SK-N-SH (cell line): ENCODE data around the gene PALLD. TPM values are rescaled to one million over a fixed set of nuclear protein-coding genes. Genes with fewer than 3 reads are reported as not detected.

Experiments used
- CTCF ChIA-PET: fragments of 300-600, 350-600 bp; formaldehyde crosslinking; extraction: SDS; loops from one replicate; lab custom pipeline; 2021; lab: Yijun Ruan, JAX
- POLR2A ChIA-PET: fragments of 350-600 bp; sonication (Branson Sonifier 250); formaldehyde crosslinking; extraction: SDS; loops from one replicate; lab custom pipeline; 2020; ENCODE audit warnings: antibody characterized with exemption, inconsistent platforms; lab: Yijun Ruan, JAX
- DNase-seq: peaks from one replicate; pipeline ENCODE4 v3.0.0; 2012
- H2AFZ ChIP-seq: fragments of 200-600 bp; sonication (generic); 2 replicates; pipeline ENCODE4 v1.8.1; 2016; ENCODE audit warnings: antibody characterized with exemption, mild to moderate bottlenecking, low read depth
- H3F3A ChIP-seq: fragments of 200-600 bp; sonication (generic); replicated peaks from 2 replicates; pipeline ENCODE3; 2016; ENCODE audit warnings: antibody characterized with exemption, mild to moderate bottlenecking; ENCODE audit not compliant: insufficient read depth
- H3K27ac ChIP-seq, 2 experiments: fragments of 200-500 bp in 1 of 2; fragments of 200-600 bp in 1 of 2; sonication (Bioruptor generic) in 1 of 2; sonication (generic), shearing (Covaris generic) in 1 of 2; 2 replicates each; pipeline versions ENCODE4 v1.5.1 to v1.6.1; 2014 to 2016; ENCODE audit warnings: low read depth in 2 of 2, inconsistent platforms in 1 of 2, low read length in 1 of 2, mild to moderate bottlenecking in 1 of 2, mixed read lengths in 1 of 2
- H3K27me3 ChIP-seq: fragments of 200-600 bp; sonication (generic), shearing (Covaris generic); 2 replicates; pipeline ENCODE4 v1.6.1; 2016; ENCODE audit warnings: mixed run types; ENCODE audit not compliant: insufficient read depth
- H3K36me3 ChIP-seq, 2 experiments: fragments of 200-500 bp in 1 of 2; fragments of 200-600 bp in 1 of 2; sonication (Bioruptor generic) in 1 of 2; sonication (generic) in 1 of 2; replicated peaks in 1 of 2; 2 replicates each; pipeline versions ENCODE3 to v1.5.1; 2014 to 2016; ENCODE audit warnings: low read length in 1 of 2, mild to moderate bottlenecking in 1 of 2; ENCODE audit not compliant: insufficient read depth in 2 of 2, control insufficient read depth in 1 of 2
- H3K4me1 ChIP-seq, 2 experiments: fragments of 200-500 bp in 1 of 2; fragments of 200-600 bp in 1 of 2; sonication (Bioruptor generic) in 1 of 2; sonication (generic), shearing (Covaris generic) in 1 of 2; 2 replicates each; pipeline versions ENCODE4 v1.5.1 to v1.6.1; 2014 to 2016; ENCODE audit warnings: low read depth in 1 of 2, low read length in 1 of 2, mixed run types in 1 of 2; ENCODE audit not compliant: insufficient read depth in 2 of 2, control insufficient read depth in 1 of 2
- H3K4me2 ChIP-seq: fragments of 200-600 bp; sonication (generic), shearing (Covaris generic); 2 replicates; pipeline ENCODE4 v1.6.1; 2017; ENCODE audit warnings: mixed run types
- H3K4me3 ChIP-seq, 2 experiments: fragments of 200-500 bp in 1 of 2; fragments of 200-600 bp in 1 of 2; sonication (Bioruptor generic) in 1 of 2; sonication (generic), shearing (Covaris generic) in 1 of 2; 2 replicates each; pipeline versions ENCODE4 v1.5.1 to v1.8.1; 2014 to 2016; ENCODE audit warnings: low read depth in 2 of 2, inconsistent platforms in 1 of 2, low read length in 1 of 2, mild to moderate bottlenecking in 1 of 2, mixed read lengths in 1 of 2, moderate library complexity in 1 of 2
- H3K79me2 ChIP-seq: fragments of 200-600 bp; sonication (generic); 2 replicates; pipeline ENCODE4 v1.8.1; 2017; ENCODE audit warnings: mild to moderate bottlenecking; ENCODE audit not compliant: insufficient read depth
- H3K9ac ChIP-seq: fragments of 200-600 bp; sonication (generic); 2 replicates; pipeline ENCODE4 v1.6.1; 2017; ENCODE audit warnings: mixed run types
- H3K9me2 ChIP-seq: fragments of 200-600 bp; sonication (generic); 2 replicates; pipeline ENCODE4 v1.6.1; 2017; ENCODE audit warnings: mixed run types
- H3K9me3 ChIP-seq: fragments of 200-600 bp; sonication (generic); 2 replicates; pipeline ENCODE4 v1.6.1; 2017; ENCODE audit warnings: mixed run types, mild to moderate bottlenecking, moderate library complexity
- H4K20me1 ChIP-seq: fragments of 200-600 bp; sonication (generic); 2 replicates; pipeline ENCODE4 v1.6.1; 2017; ENCODE audit warnings: mild to moderate bottlenecking, mixed run types; ENCODE audit not compliant: insufficient read depth
- ELF1 ChIP-seq: IDR thresholded peaks from 2 replicates; pipeline ENCODE4 v1.4.0; 2012
- EZH2phosphoT487 ChIP-seq: fragments of 200-600 bp; sonication (generic); IDR thresholded peaks from 2 replicates; pipeline ENCODE4 v1.6.1; 2017; ENCODE audit warnings: low read depth, mixed run types, mild to moderate bottlenecking, antibody characterized with exemption, moderate library complexity, borderline replicate concordance
- FOSL2 ChIP-seq: IDR thresholded peaks from 2 replicates; pipeline ENCODE4 v1.4.0; 2012; ENCODE audit warnings: low read depth, mild to moderate bottlenecking, moderate library complexity, borderline replicate concordance
- FOXM1 ChIP-seq: IDR thresholded peaks from 2 replicates; pipeline ENCODE4 v1.4.0; 2012; ENCODE audit warnings: low read depth, mild to moderate bottlenecking
- JUND ChIP-seq: IDR thresholded peaks from 2 replicates; pipeline ENCODE4 v1.4.0; 2012
- RAD21 ChIP-seq: IDR thresholded peaks from 2 replicates; pipeline ENCODE4 v1.6.1; 2012; ENCODE audit warnings: mild to moderate bottlenecking, low read length
- RFX5 ChIP-seq: IDR thresholded peaks from 2 replicates; pipeline ENCODE4 v1.6.1; 2012; ENCODE audit warnings: mild to moderate bottlenecking, improper control_type of control experiment, low read length
- TAF1 ChIP-seq: IDR thresholded peaks from 2 replicates; pipeline ENCODE4 v1.6.1; 2012; ENCODE audit warnings: low read depth, mild to moderate bottlenecking, low read length, moderate library complexity, borderline replicate concordance
- WGBS: methylation state at CpG from one replicate; pipeline ENCODE4 v1.1.6; 2017; ENCODE audit warnings: low lambda C conversion rate; 5-methylcytosine and 5-hydroxymethylcytosine counted together
- polyA plus RNA-seq, 3 experiments: library from polyadenylated mRNA; depleted of rRNA; stranded (reverse); fragments of >200 nt; gene quantifications; 2 replicates each; pipeline ENCODE4 v1.2.3, GENCODE V29; 2012
- TF ChIP-seq, protein P1 (sequence below): IDR thresholded peaks from 2 replicates; pipeline ENCODE4 v1.6.1; 2012; ENCODE audit warnings: mild to moderate bottlenecking, low read depth, low read length, moderate library complexity
- TF ChIP-seq, protein P2 (sequence below): IDR thresholded peaks from 2 replicates; pipeline ENCODE4 v1.4.0; 2012; ENCODE audit warnings: low read depth, borderline replicate concordance

The PALLD gene
- polyA plus RNA-seq, 1 of the 3 experiments (the other 2 are of a cell fraction) = 33.0 TPM

- Histone ChIP-seq H3K4me1 (peaks cover 5 to 6% of the 10 kb centered on the region in 2 experiments; a peak in 3 of 4 replicates), H3K27ac (no peak overlapping the region; a peak in 1 of 4 replicates), H3K4me3 (no peak overlapping the region), H3K79me2 (peaks cover 38% of the 10 kb centered on the region), H3K36me3 (peaks cover 59 to 78% of the 10 kb centered on the region in 2 experiments), H4K20me1 (no peaks in the 10 kb centered on the region), H3K9me2 (no peaks in the 10 kb centered on the region), H2AFZ (no peak overlapping the region), H3K9ac (no peak overlapping the region), H3F3A (peaks cover 22% of the 10 kb centered on the region), H3K27me3 (no peaks in the 10 kb centered on the region), H3K4me2 (no peak overlapping the region), H3K9me3 (no peaks in the 10 kb centered on the region)
- TF ChIP-seq RFX5 (no peak), FOSL2 (no peak), EZH2phosphoT487 (no peak), FOXM1 (no peak), ELF1 (no peak)
- TF ChIP-seq, protein P1, sequence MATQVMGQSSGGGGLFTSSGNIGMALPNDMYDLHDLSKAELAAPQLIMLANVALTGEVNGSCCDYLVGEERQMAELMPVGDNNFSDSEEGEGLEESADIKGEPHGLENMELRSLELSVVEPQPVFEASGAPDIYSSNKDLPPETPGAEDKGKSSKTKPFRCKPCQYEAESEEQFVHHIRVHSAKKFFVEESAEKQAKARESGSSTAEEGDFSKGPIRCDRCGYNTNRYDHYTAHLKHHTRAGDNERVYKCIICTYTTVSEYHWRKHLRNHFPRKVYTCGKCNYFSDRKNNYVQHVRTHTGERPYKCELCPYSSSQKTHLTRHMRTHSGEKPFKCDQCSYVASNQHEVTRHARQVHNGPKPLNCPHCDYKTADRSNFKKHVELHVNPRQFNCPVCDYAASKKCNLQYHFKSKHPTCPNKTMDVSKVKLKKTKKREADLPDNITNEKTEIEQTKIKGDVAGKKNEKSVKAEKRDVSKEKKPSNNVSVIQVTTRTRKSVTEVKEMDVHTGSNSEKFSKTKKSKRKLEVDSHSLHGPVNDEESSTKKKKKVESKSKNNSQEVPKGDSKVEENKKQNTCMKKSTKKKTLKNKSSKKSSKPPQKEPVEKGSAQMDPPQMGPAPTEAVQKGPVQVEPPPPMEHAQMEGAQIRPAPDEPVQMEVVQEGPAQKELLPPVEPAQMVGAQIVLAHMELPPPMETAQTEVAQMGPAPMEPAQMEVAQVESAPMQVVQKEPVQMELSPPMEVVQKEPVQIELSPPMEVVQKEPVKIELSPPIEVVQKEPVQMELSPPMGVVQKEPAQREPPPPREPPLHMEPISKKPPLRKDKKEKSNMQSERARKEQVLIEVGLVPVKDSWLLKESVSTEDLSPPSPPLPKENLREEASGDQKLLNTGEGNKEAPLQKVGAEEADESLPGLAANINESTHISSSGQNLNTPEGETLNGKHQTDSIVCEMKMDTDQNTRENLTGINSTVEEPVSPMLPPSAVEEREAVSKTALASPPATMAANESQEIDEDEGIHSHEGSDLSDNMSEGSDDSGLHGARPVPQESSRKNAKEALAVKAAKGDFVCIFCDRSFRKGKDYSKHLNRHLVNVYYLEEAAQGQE = no peak
- TF ChIP-seq, protein P2, sequence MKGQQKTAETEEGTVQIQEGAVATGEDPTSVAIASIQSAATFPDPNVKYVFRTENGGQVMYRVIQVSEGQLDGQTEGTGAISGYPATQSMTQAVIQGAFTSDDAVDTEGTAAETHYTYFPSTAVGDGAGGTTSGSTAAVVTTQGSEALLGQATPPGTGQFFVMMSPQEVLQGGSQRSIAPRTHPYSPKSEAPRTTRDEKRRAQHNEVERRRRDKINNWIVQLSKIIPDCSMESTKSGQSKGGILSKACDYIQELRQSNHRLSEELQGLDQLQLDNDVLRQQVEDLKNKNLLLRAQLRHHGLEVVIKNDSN = no peak
- ChIA-PET POLR2A (no interaction called here), CTCF (no interaction called here)
- 97% methylated on average over 3 of the region's 3 CpGs for WGBS
- no peak for DNase-seq
These were observed 394.8 kb downstream of the PALLD start for GRCh38 chr4:168891688-168892087.

GRCh38 chr4:168892475-168892874, 395.6 kb downstream of the PALLD start:
- Histone ChIP-seq H2AFZ (no peak overlapping the region), H3K4me3 (no peak overlapping the region), H3K27ac (peak overlapping the region in 1 of 2 experiments; percentile 1; a peak in 1 of 4 replicates), H3F3A (peaks cover 22% of the 10 kb centered on the region), H3K9me3 (no peaks in the 10 kb centered on the region), H3K9ac (no peak overlapping the region), H3K36me3 (peaks cover 64 to 86% of the 10 kb centered on the region in 2 experiments), H4K20me1 (no peaks in the 10 kb centered on the region), H3K4me1 (peaks cover under 1 to 2% of the 10 kb centered on the region in 2 experiments; a peak in 3 of 4 replicates), H3K9me2 (no peaks in the 10 kb centered on the region), H3K27me3 (no peaks in the 10 kb centered on the region), H3K4me2 (no peak overlapping the region), H3K79me2 (peaks cover 34% of the 10 kb centered on the region)
- TF ChIP-seq TAF1 = no peak
- TF ChIP-seq, protein P1 = no peak
- TF ChIP-seq JUND = no peak
- no peak for TF ChIP-seq RAD21
- no peak for TF ChIP-seq EZH2phosphoT487
- DNase-seq = no peak
- POLR2A ChIA-PET = no interaction called here
- CTCF ChIA-PET = interaction anchor here (0.9 to 1.4 kb wide), 3 partner anchors 12 to 355 kb away, joined by 3 read pairs; no protein-coding TSS in a partner anchor
